CD8-positive, alpha-beta memory T cell (primary cell): ENCODE results near the gene SOHLH1. TPM values are rescaled to one million over a fixed set of nuclear protein-coding genes. Genes with fewer than 3 reads are reported as not detected.

Experiments used
- CTCF ChIA-PET: fragments of 350-600 bp; sonication (Branson Sonifier 250); formaldehyde crosslinking; loops from one replicate; lab custom pipeline; 2021; ENCODE audit warnings: antibody characterized with exemption; lab: Charles Lee
- POLR2A ChIA-PET: fragments of 350-600 bp; sonication (Branson Sonifier 250); formaldehyde crosslinking; loops from one replicate; lab custom pipeline; 2021; ENCODE audit warnings: antibody characterized with exemption; lab: Charles Lee
- DNase-seq, 5 donors: peaks; one replicate each; pipeline versions ENCODE4 v3.0.0 to v3.0.0-alpha.2; 2020 to 2022; ENCODE audit warnings: mixed read lengths in 1 of 5
- H3K27ac ChIP-seq: one replicate; pipeline ENCODE4 v1.7.0; 2013; ENCODE audit warnings: low read depth, mild to moderate bottlenecking, low read length, moderate library complexity
- H3K27me3 ChIP-seq: 2 replicates; pipeline ENCODE4 v1.7.0; 2013; ENCODE audit warnings: low read length, mild to moderate bottlenecking; ENCODE audit not compliant: insufficient read depth, poor library complexity, severe bottlenecking
- H3K36me3 ChIP-seq: 2 replicates; pipeline ENCODE4 v1.7.0; 2013; ENCODE audit warnings: mild to moderate bottlenecking, low read length, moderate library complexity; ENCODE audit not compliant: insufficient read depth
- H3K4me1 ChIP-seq: 2 replicates; pipeline ENCODE4 v1.7.0; 2013; ENCODE audit warnings: mild to moderate bottlenecking, low read length, moderate library complexity; ENCODE audit not compliant: insufficient read depth
- H3K4me3 ChIP-seq: 2 replicates; pipeline ENCODE4 v1.7.0; 2013; ENCODE audit warnings: mild to moderate bottlenecking, low read length
- H3K9me3 ChIP-seq: 2 replicates; pipeline ENCODE4 v1.7.0; 2013; ENCODE audit warnings: mild to moderate bottlenecking, low read length
- H3K27ac Mint-ChIP-seq, 8 donors: one replicate each; pipeline ENCODE4 v1.8.0; 2020 to 2021; ENCODE audit warnings: mixed read lengths in 8 of 8, mild to moderate bottlenecking in 6 of 8, inconsistent platforms in 3 of 8, moderate library complexity in 3 of 8
- H3K27me3 Mint-ChIP-seq, 2 donors: one replicate each; pipeline ENCODE4 v1.8.0; 2020 to 2021; ENCODE audit warnings: mixed read lengths in 2 of 2, mild to moderate bottlenecking in 1 of 2, moderate library complexity in 1 of 2
- H3K36me3 Mint-ChIP-seq, 3 donors: one replicate each; pipeline ENCODE4 v1.8.0; 2020 to 2021; ENCODE audit warnings: mixed read lengths in 3 of 3, inconsistent platforms in 1 of 3, mild to moderate bottlenecking in 1 of 3
- H3K4me1 Mint-ChIP-seq, 3 donors: one replicate each; pipeline ENCODE4 v1.8.0; 2020 to 2021; ENCODE audit warnings: mixed read lengths in 3 of 3, inconsistent platforms in 1 of 3, mild to moderate bottlenecking in 1 of 3
- H3K4me3 Mint-ChIP-seq, 7 donors: one replicate each; pipeline ENCODE4 v1.8.0; 2020 to 2021; ENCODE audit warnings: mixed read lengths in 7 of 7, mild to moderate bottlenecking in 6 of 7, moderate library complexity in 4 of 7, inconsistent platforms in 2 of 7
- H3K9me3 Mint-ChIP-seq, 5 donors: one replicate each; pipeline ENCODE4 v1.8.0; 2020 to 2022; ENCODE audit warnings: mixed read lengths in 5 of 5, mild to moderate bottlenecking in 3 of 5, moderate library complexity in 2 of 5, inconsistent platforms in 1 of 5
- polyA plus RNA-seq: library from polyadenylated mRNA; unstranded; fragments of 300-500 nt; fragmentation: Illumina TruSeq; gene quantifications from one replicate; pipeline ENCODE4 v1.2.3, GENCODE V29; 2021
- total RNA-seq, 2 experiments: library from RNA; stranded (reverse); gene quantifications; one replicate each; pipeline ENCODE4 v1.2.3, GENCODE V29; 2021

Gene SOHLH1
- total and polyA plus RNA-seq, 3 experiments from 2014 or later: not detected

- peaks cover 0 to 8% (median 0%) of the 10 kb centered on the region in 3 donors for H3K4me1 Mint-ChIP-seq
- no peak overlapping the region for H3K27ac ChIP-seq
- peaks cover 5% of the 10 kb centered on the region for H3K27me3 ChIP-seq
- peaks cover 22 to 38% of the 10 kb centered on the region in 2 donors for H3K27me3 Mint-ChIP-seq
- no peaks in the 10 kb centered on the region for H3K9me3 ChIP-seq
- H3K4me3 ChIP-seq: no peak overlapping the region
- no peaks in the 10 kb centered on the region for H3K36me3 Mint-ChIP-seq
- H3K9me3 Mint-ChIP-seq: no peaks in the 10 kb centered on the region
- DNase-seq: no peak
- H3K36me3 ChIP-seq: no peaks in the 10 kb centered on the region
- no peak overlapping the region for H3K27ac Mint-ChIP-seq
- H3K4me1 ChIP-seq: no peaks in the 10 kb centered on the region
- ChIA-PET CTCF (no interaction called here), POLR2A (no interaction called here)
- H3K4me3 Mint-ChIP-seq: peak overlapping the region in 1 of 7 donors; percentile 56
These were observed 13.5 kb upstream of the SOHLH1 start for GRCh38 chr9:135712613-135713295.

- no peaks in the 10 kb centered on the region for H3K36me3 Mint-ChIP-seq
- DNase-seq: no peak
- no peaks in the 10 kb centered on the region for H3K36me3 ChIP-seq
- no peaks in the 10 kb centered on the region for H3K9me3 ChIP-seq
- H3K4me3 ChIP-seq: no peak overlapping the region
- no peak overlapping the region for H3K27ac Mint-ChIP-seq
- no peak overlapping the region for H3K27ac ChIP-seq
- peaks cover 22 to 33% of the 10 kb centered on the region in 2 donors for H3K27me3 Mint-ChIP-seq
- peaks cover 5% of the 10 kb centered on the region for H3K27me3 ChIP-seq
- no peak overlapping the region for H3K4me3 Mint-ChIP-seq
- peaks cover 0 to 8% (median 0%) of the 10 kb centered on the region in 3 donors for H3K4me1 Mint-ChIP-seq
- ChIA-PET POLR2A (no interaction called here), CTCF (no interaction called here)
- H3K4me1 ChIP-seq: no peaks in the 10 kb centered on the region
- H3K9me3 Mint-ChIP-seq: no peaks in the 10 kb centered on the region
These were observed 12.6 kb upstream of the SOHLH1 start for GRCh38 chr9:135711881-135712280.

GRCh38 chr9:135711391-135711790 is 12.1 kb upstream of the SOHLH1 start:
- Mint-ChIP-seq H3K4me3 (no peak overlapping the region), H3K4me1 (peaks cover 0 to 8% (median 0%) of the 10 kb centered on the region in 3 donors), H3K27me3 (peaks cover 20 to 28% of the 10 kb centered on the region in 2 donors), H3K36me3 (no peaks in the 10 kb centered on the region), H3K9me3 (no peaks in the 10 kb centered on the region), H3K27ac (no peak overlapping the region)
- H3K4me1 ChIP-seq: no peaks in the 10 kb centered on the region
- H3K27ac ChIP-seq: no peak overlapping the region
- no peak for DNase-seq
- H3K4me3 ChIP-seq: no peak overlapping the region
- H3K36me3 ChIP-seq: no peaks in the 10 kb centered on the region
- no peaks in the 10 kb centered on the region for H3K9me3 ChIP-seq
- ChIA-PET CTCF (no interaction called here), POLR2A (no interaction called here)
- H3K27me3 ChIP-seq: peaks cover 5% of the 10 kb centered on the region

- Mint-ChIP-seq H3K27me3 (peaks cover 11 to 13% of the 10 kb centered on the region in 2 donors), H3K36me3 (no peaks in the 10 kb centered on the region), H3K27ac (no peak overlapping the region), H3K4me1 (no peaks in the 10 kb centered on the region), H3K9me3 (no peaks in the 10 kb centered on the region), H3K4me3 (no peak overlapping the region)
- ChIA-PET POLR2A (no interaction called here), CTCF (no interaction called here)
- no peaks in the 10 kb centered on the region for H3K9me3 ChIP-seq
- peaks cover 5% of the 10 kb centered on the region for H3K27me3 ChIP-seq
- H3K36me3 ChIP-seq: no peaks in the 10 kb centered on the region
- no peak for DNase-seq
- H3K27ac ChIP-seq: no peak overlapping the region
- H3K4me3 ChIP-seq: no peak overlapping the region
- H3K4me1 ChIP-seq: no peaks in the 10 kb centered on the region
These were observed 8.9 kb upstream of the SOHLH1 start for GRCh38 chr9:135708164-135708563.

GRCh38 chr9:135707252-135708138 is 8.2 kb upstream of the SOHLH1 start:
- ChIA-PET POLR2A (no interaction called here), CTCF (no interaction called here)
- Mint-ChIP-seq H3K27me3 (peaks cover 10 to 11% of the 10 kb centered on the region in 2 donors), H3K4me3 (no peak overlapping the region), H3K9me3 (no peaks in the 10 kb centered on the region), H3K4me1 (no peaks in the 10 kb centered on the region), H3K36me3 (no peaks in the 10 kb centered on the region), H3K27ac (no peak overlapping the region)
- Histone ChIP-seq H3K4me3 (no peak overlapping the region), H3K27me3 (peaks cover 10% of the 10 kb centered on the region), H3K4me1 (no peaks in the 10 kb centered on the region), H3K36me3 (no peaks in the 10 kb centered on the region), H3K27ac (no peak overlapping the region), H3K9me3 (no peaks in the 10 kb centered on the region)
- DNase-seq: no peak

GRCh38 chr9:135706288-135706687 is 7.0 kb upstream of the SOHLH1 start:
- no peaks in the 10 kb centered on the region for H3K4me1 Mint-ChIP-seq
- H3K27ac ChIP-seq: no peak overlapping the region
- no peaks in the 10 kb centered on the region for H3K9me3 Mint-ChIP-seq
- H3K27me3 Mint-ChIP-seq: peaks cover 6 to 10% of the 10 kb centered on the region in 2 donors
- no peaks in the 10 kb centered on the region for H3K4me1 ChIP-seq
- H3K4me3 ChIP-seq: no peak overlapping the region
- ChIA-PET POLR2A (no interaction called here), CTCF (no interaction called here)
- H3K27ac Mint-ChIP-seq: no peak overlapping the region
- no peaks in the 10 kb centered on the region for H3K36me3 ChIP-seq
- no peaks in the 10 kb centered on the region for H3K9me3 ChIP-seq
- no peak for DNase-seq
- no peaks in the 10 kb centered on the region for H3K36me3 Mint-ChIP-seq
- H3K4me3 Mint-ChIP-seq: no peak overlapping the region
- H3K27me3 ChIP-seq: peaks cover 10% of the 10 kb centered on the region

GRCh38 chr9:135705376-135705775 is 6.1 kb upstream of the SOHLH1 start:
- no peaks in the 10 kb centered on the region for H3K4me1 Mint-ChIP-seq
- POLR2A ChIA-PET: no interaction called here
- CTCF ChIA-PET: no interaction called here
- Histone ChIP-seq H3K27ac (no peak overlapping the region), H3K9me3 (no peaks in the 10 kb centered on the region), H3K4me3 (no peak overlapping the region), H3K4me1 (no peaks in the 10 kb centered on the region), H3K27me3 (peaks cover 10% of the 10 kb centered on the region), H3K36me3 (no peaks in the 10 kb centered on the region)
- H3K9me3 Mint-ChIP-seq: no peaks in the 10 kb centered on the region
- peaks cover 6 to 10% of the 10 kb centered on the region in 2 donors for H3K27me3 Mint-ChIP-seq
- no peak overlapping the region for H3K4me3 Mint-ChIP-seq
- no peak overlapping the region for H3K27ac Mint-ChIP-seq
- H3K36me3 Mint-ChIP-seq: no peaks in the 10 kb centered on the region
- DNase-seq: no peak

- Mint-ChIP-seq H3K27ac (no peak overlapping the region), H3K36me3 (no peaks in the 10 kb centered on the region), H3K4me1 (no peaks in the 10 kb centered on the region), H3K4me3 (no peak overlapping the region), H3K9me3 (no peaks in the 10 kb centered on the region), H3K27me3 (peaks cover 10% of the 10 kb centered on the region in 2 donors)
- Histone ChIP-seq H3K9me3 (no peaks in the 10 kb centered on the region), H3K4me1 (no peaks in the 10 kb centered on the region), H3K36me3 (no peaks in the 10 kb centered on the region), H3K27me3 (peaks cover 10% of the 10 kb centered on the region), H3K27ac (no peak overlapping the region), H3K4me3 (no peak overlapping the region)
- DNase-seq: no peak
- POLR2A ChIA-PET: no interaction called here
- CTCF ChIA-PET: no interaction called here
These were observed 5.2 kb upstream of the SOHLH1 start for GRCh38 chr9:135704483-135704882.
